H9 (cell line): ENCODE measurements around the gene TMEM176B. TPM values are rescaled to one million over a fixed set of nuclear protein-coding genes. Genes with fewer than 3 reads are reported as not detected.

Experiments used
- DNase-seq: peaks from one replicate; pipeline ENCODE4 v3.0.0-alpha.2; 2017
- H2AFZ ChIP-seq: one replicate; pipeline ENCODE4 v1.6.1; 2013; ENCODE audit warnings: mild to moderate bottlenecking, low read length, control low read depth, moderate library complexity
- H2AK5ac ChIP-seq: 2 replicates; pipeline ENCODE4 v1.6.1; 2013; ENCODE audit warnings: low read length, control low read depth, mixed read lengths; ENCODE audit not compliant: insufficient read length
- H2BK120ac ChIP-seq: one replicate; pipeline ENCODE4 v1.6.1; 2013; ENCODE audit warnings: low read depth, mild to moderate bottlenecking, low read length, control low read depth, inconsistent platforms; ENCODE audit not compliant: poor library complexity, severe bottlenecking
- H2BK12ac ChIP-seq: 2 replicates; pipeline ENCODE4 v1.6.1; 2013; ENCODE audit warnings: low read length, control low read depth, mixed read lengths, low read depth; ENCODE audit not compliant: insufficient read length
- H2BK15ac ChIP-seq: 2 replicates; pipeline ENCODE4 v1.6.1; 2013; ENCODE audit warnings: low read depth, low read length, control low read depth
- H2BK20ac ChIP-seq: one replicate; pipeline ENCODE4 v1.6.1; 2013; ENCODE audit warnings: low read depth, mild to moderate bottlenecking, low read length, control low read depth, inconsistent platforms; ENCODE audit not compliant: poor library complexity, severe bottlenecking
- H2BK5ac ChIP-seq: 2 replicates; pipeline ENCODE4 v1.6.1; 2013; ENCODE audit warnings: low read length, control low read depth, mixed read lengths; ENCODE audit not compliant: insufficient read length
- H3K14ac ChIP-seq: 2 replicates; pipeline ENCODE4 v1.6.1; 2013; ENCODE audit warnings: low read length, control low read depth; ENCODE audit not compliant: insufficient read depth
- H3K18ac ChIP-seq: 2 replicates; pipeline ENCODE4 v1.6.1; 2013; ENCODE audit warnings: low read depth, mild to moderate bottlenecking, mixed read lengths, low read length, control low read depth; ENCODE audit not compliant: insufficient read length
- H3K23ac ChIP-seq: 2 replicates; pipeline ENCODE4 v1.6.1; 2013; ENCODE audit warnings: low read length, control low read depth, mixed read lengths, low read depth; ENCODE audit not compliant: insufficient read length
- H3K23me2 ChIP-seq: 2 replicates; pipeline ENCODE4 v1.6.1; 2013; ENCODE audit warnings: low read depth, mild to moderate bottlenecking, mixed read lengths, low read length, control low read depth; ENCODE audit not compliant: insufficient read length, poor library complexity, severe bottlenecking
- H3K27ac ChIP-seq: 2 replicates; pipeline ENCODE4 v1.5.1; 2013; ENCODE audit warnings: low read length, control low read depth, mixed read lengths, low read depth; ENCODE audit not compliant: insufficient read length
- H3K27me3 ChIP-seq: 2 replicates; pipeline ENCODE4 v1.6.1; 2013; ENCODE audit warnings: low read length, control low read depth, inconsistent platforms; ENCODE audit not compliant: insufficient read depth
- H3K4ac ChIP-seq: 2 replicates; pipeline ENCODE4 v1.6.1; 2013; ENCODE audit warnings: low read depth, mild to moderate bottlenecking, control low read depth, inconsistent platforms, low read length, moderate library complexity
- H3K4me1 ChIP-seq: 2 replicates; pipeline ENCODE4 v1.6.1; 2013; ENCODE audit warnings: low read length, control low read depth, inconsistent platforms; ENCODE audit not compliant: insufficient read depth
- H3K4me2 ChIP-seq: 2 replicates; pipeline ENCODE4 v1.6.1; 2013; ENCODE audit warnings: low read length, control low read depth, mixed read lengths; ENCODE audit not compliant: insufficient read length, insufficient read depth
- H3K56ac ChIP-seq: 2 replicates; pipeline ENCODE4 v1.6.1; 2013; ENCODE audit warnings: low read depth, mild to moderate bottlenecking, mixed read lengths, low read length, control low read depth; ENCODE audit not compliant: insufficient read length
- H3K79me1 ChIP-seq: 2 replicates; pipeline ENCODE4 v1.6.1; 2013; ENCODE audit warnings: low read depth, mild to moderate bottlenecking, moderate library complexity, low read length, control low read depth, inconsistent platforms; ENCODE audit not compliant: insufficient read depth, poor library complexity, severe bottlenecking
- H3K79me2 ChIP-seq: 2 replicates; pipeline ENCODE4 v1.6.1; 2013; ENCODE audit warnings: low read length, control low read depth, inconsistent platforms; ENCODE audit not compliant: insufficient read depth
- H3K9ac ChIP-seq: 2 replicates; pipeline ENCODE4 v1.6.1; 2013; ENCODE audit warnings: low read length, control low read depth, mixed read lengths; ENCODE audit not compliant: insufficient read length; ENCODE audit errors: extremely low read depth
- H3K9me3 ChIP-seq: one replicate; pipeline ENCODE4 v1.6.1; 2013; ENCODE audit warnings: low read depth, low read length, inconsistent platforms; ENCODE audit not compliant: control insufficient read depth
- H3T11ph ChIP-seq: one replicate; pipeline ENCODE4 v1.6.1; 2013; ENCODE audit warnings: mild to moderate bottlenecking, low read length, control low read depth, inconsistent platforms
- H4K20me1 ChIP-seq: one replicate; pipeline ENCODE4 v1.6.1; 2013; ENCODE audit not compliant: control insufficient read depth, insufficient read length, insufficient read depth
- H4K5ac ChIP-seq: 2 replicates; pipeline ENCODE4 v1.6.1; 2013; ENCODE audit warnings: low read depth, mild to moderate bottlenecking, mixed read lengths, low read length, control low read depth; ENCODE audit not compliant: insufficient read length
- H4K8ac ChIP-seq: replicated peaks from 2 replicates; pipeline ENCODE4 v1.6.1; 2013; ENCODE audit warnings: low read length, control low read depth, mixed read lengths, low read depth; ENCODE audit not compliant: insufficient read length
- H4K91ac ChIP-seq: 2 replicates; pipeline ENCODE4 v1.6.1; 2013; ENCODE audit warnings: low read depth, mild to moderate bottlenecking, moderate library complexity, mixed read lengths, low read length, control low read depth; ENCODE audit not compliant: insufficient read length
- H3K27ac Mint-ChIP-seq, 3 experiments: 2 replicates in 2 of 3; 3 replicates in 1 of 3; pipeline ENCODE4 v1.8.0; 2020 to 2021; ENCODE audit warnings: mixed read lengths in 3 of 3, mild to moderate bottlenecking in 1 of 3, moderate library complexity in 1 of 3
- H3K27me3 Mint-ChIP-seq: 2 replicates; pipeline ENCODE4 v1.8.0; 2021; ENCODE audit warnings: low read depth, mild to moderate bottlenecking, moderate library complexity, mixed read lengths
- H3K36me3 Mint-ChIP-seq, 3 experiments: 2 replicates in 2 of 3; 3 replicates in 1 of 3; pipeline ENCODE4 v1.8.0; 2020 to 2021; ENCODE audit warnings: low read depth in 3 of 3, mixed read lengths in 3 of 3; ENCODE audit not compliant: insufficient read depth in 1 of 3
- H3K4me1 Mint-ChIP-seq, 2 experiments: 2 replicates each; pipeline ENCODE4 v1.8.0; 2020; ENCODE audit warnings: mixed read lengths in 2 of 2
- H3K4me3 Mint-ChIP-seq, 2 experiments: 2 replicates in 1 of 2; 3 replicates in 1 of 2; pipeline ENCODE4 v1.8.0; 2020 to 2021; ENCODE audit warnings: mild to moderate bottlenecking in 2 of 2, mixed read lengths in 2 of 2, moderate library complexity in 1 of 2
- H3K9me3 Mint-ChIP-seq, 2 experiments: 2 replicates in 1 of 2; 3 replicates in 1 of 2; pipeline ENCODE4 v1.8.0; 2020; ENCODE audit warnings: mild to moderate bottlenecking in 2 of 2, mixed read lengths in 2 of 2, moderate library complexity in 1 of 2
- CTCF ChIP-seq: fragments of 200-600 bp; sonication (generic); conservative IDR thresholded peaks from 3 replicates; pipeline ENCODE4 v1.8.0; 2021; ENCODE audit warnings: antibody characterized with exemption, mild to moderate bottlenecking
- WGBS: extraction: QIAGEN DNeasy Blood & Tissue Kit; methylation state at CpG from one replicate; pipeline ENCODE4 v1.1.7; 2013; ENCODE audit warnings: missing lambda C conversion rate, low lambda C conversion rate, mixed read lengths; ENCODE audit not compliant: insufficient read length; ENCODE audit errors: extremely low coverage; 5-methylcytosine and 5-hydroxymethylcytosine counted together
- total RNA-seq: library from RNA; stranded (reverse); gene quantifications from 2 replicates; pipeline ENCODE4 v1.2.1, GENCODE V29; 2021

TMEM176B gene
- total RNA-seq, 1 experiment from 2014 or later: 0.85 TPM

- no peak overlapping the region for H2AFZ ChIP-seq
- H3K23me2 ChIP-seq: peaks cover 8% of the 10 kb centered on the region
- peaks cover 0 to 18% of the 10 kb centered on the region in 2 experiments; a peak in 2 of 4 replicates for H3K4me1 Mint-ChIP-seq
- H3T11ph ChIP-seq: no peak overlapping the region
- no peak overlapping the region for H4K8ac ChIP-seq
- H3K4me2 ChIP-seq: no peak overlapping the region
- no peak overlapping the region for H3K18ac ChIP-seq
- no peak overlapping the region for H2BK12ac ChIP-seq
- no peak overlapping the region for H4K91ac ChIP-seq
- H3K27me3 ChIP-seq: peaks cover 35% of the 10 kb centered on the region
- no peak overlapping the region for H2BK5ac ChIP-seq
- no peak overlapping the region for H3K27ac ChIP-seq
- no peak overlapping the region for H2AK5ac ChIP-seq
- H4K20me1 ChIP-seq: no peaks in the 10 kb centered on the region
- no peak overlapping the region for H3K9ac ChIP-seq
- no peaks in the 10 kb centered on the region for H3K79me1 ChIP-seq
- peaks cover 0 to 17% (median 10%) of the 10 kb centered on the region in 3 experiments; a peak in 4 of 7 replicates for H3K36me3 Mint-ChIP-seq
- no peaks in the 10 kb centered on the region for H3K4me1 ChIP-seq
- no peak for DNase-seq
- H3K4me3 Mint-ChIP-seq: no peak overlapping the region
- H3K23ac ChIP-seq: no peak overlapping the region
- peaks cover 14 to 21% of the 10 kb centered on the region in 2 experiments for H3K9me3 Mint-ChIP-seq
- no peak overlapping the region for H4K5ac ChIP-seq
- peaks cover 78% of the 10 kb centered on the region for H3K27me3 Mint-ChIP-seq
- no peak overlapping the region for H2BK15ac ChIP-seq
- H3K79me2 ChIP-seq: no peaks in the 10 kb centered on the region
- no peak overlapping the region for H3K56ac ChIP-seq
- no peaks in the 10 kb centered on the region for H3K9me3 ChIP-seq
- H2BK20ac ChIP-seq: no peak overlapping the region
- TF ChIP-seq CTCF: no peak
- WGBS: no CpG with 5 or more reads among the region's 10 CpGs
- no peak overlapping the region for H2BK120ac ChIP-seq
- no peak overlapping the region; the same call in 1 of the 2 replicates for H3K14ac ChIP-seq
- no peak overlapping the region for H3K27ac Mint-ChIP-seq
- H3K4ac ChIP-seq: no peak overlapping the region
Observed at GRCh38 chr7:150803161-150803860, 3.1 kb upstream of the TMEM176B start.
